ENCODE data around the gene TMED10.

The TMED10 gene

DNA sequence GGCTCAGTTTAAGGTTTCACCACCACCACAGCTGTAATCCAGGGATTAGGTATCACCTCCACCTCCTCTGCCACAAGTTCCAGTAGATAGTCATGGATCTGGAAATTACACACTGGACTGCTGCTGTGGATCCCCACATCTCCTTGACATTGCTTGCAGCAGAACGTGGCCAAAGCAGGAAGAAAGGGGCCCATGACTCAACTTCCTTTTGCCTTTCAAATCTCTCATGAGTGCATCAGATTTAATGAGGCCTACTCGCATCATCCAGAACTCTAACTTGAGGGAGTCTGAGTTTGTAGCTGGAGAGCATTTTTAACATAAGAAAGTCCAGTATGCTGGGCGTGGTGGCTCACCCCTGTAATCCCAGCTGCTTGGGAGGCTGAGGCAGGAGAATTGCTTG lies 29.2 kb upstream of the TMED10 start (continued):
- no peak for TF ChIP-seq ZNF624 (tag by site-specific recombination; IDR thresholded peaks at IDR 0.05)
- TF ChIP-seq, protein P1, sequence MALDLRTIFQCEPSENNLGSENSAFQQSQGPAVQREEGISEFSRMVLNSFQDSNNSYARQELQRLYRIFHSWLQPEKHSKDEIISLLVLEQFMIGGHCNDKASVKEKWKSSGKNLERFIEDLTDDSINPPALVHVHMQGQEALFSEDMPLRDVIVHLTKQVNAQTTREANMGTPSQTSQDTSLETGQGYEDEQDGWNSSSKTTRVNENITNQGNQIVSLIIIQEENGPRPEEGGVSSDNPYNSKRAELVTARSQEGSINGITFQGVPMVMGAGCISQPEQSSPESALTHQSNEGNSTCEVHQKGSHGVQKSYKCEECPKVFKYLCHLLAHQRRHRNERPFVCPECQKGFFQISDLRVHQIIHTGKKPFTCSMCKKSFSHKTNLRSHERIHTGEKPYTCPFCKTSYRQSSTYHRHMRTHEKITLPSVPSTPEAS (tag by site-specific recombination; IDR thresholded peaks at IDR 0.05): no peak
- no peak for TF ChIP-seq ZNF311 (tag by site-specific recombination; IDR thresholded peaks at IDR 0.05; ENCODE audit: borderline replicate concordance)
- TF ChIP-seq, protein P2, sequence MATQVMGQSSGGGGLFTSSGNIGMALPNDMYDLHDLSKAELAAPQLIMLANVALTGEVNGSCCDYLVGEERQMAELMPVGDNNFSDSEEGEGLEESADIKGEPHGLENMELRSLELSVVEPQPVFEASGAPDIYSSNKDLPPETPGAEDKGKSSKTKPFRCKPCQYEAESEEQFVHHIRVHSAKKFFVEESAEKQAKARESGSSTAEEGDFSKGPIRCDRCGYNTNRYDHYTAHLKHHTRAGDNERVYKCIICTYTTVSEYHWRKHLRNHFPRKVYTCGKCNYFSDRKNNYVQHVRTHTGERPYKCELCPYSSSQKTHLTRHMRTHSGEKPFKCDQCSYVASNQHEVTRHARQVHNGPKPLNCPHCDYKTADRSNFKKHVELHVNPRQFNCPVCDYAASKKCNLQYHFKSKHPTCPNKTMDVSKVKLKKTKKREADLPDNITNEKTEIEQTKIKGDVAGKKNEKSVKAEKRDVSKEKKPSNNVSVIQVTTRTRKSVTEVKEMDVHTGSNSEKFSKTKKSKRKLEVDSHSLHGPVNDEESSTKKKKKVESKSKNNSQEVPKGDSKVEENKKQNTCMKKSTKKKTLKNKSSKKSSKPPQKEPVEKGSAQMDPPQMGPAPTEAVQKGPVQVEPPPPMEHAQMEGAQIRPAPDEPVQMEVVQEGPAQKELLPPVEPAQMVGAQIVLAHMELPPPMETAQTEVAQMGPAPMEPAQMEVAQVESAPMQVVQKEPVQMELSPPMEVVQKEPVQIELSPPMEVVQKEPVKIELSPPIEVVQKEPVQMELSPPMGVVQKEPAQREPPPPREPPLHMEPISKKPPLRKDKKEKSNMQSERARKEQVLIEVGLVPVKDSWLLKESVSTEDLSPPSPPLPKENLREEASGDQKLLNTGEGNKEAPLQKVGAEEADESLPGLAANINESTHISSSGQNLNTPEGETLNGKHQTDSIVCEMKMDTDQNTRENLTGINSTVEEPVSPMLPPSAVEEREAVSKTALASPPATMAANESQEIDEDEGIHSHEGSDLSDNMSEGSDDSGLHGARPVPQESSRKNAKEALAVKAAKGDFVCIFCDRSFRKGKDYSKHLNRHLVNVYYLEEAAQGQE (tag by site-specific recombination; IDR thresholded peaks at IDR 0.05): no peak

DNA sequence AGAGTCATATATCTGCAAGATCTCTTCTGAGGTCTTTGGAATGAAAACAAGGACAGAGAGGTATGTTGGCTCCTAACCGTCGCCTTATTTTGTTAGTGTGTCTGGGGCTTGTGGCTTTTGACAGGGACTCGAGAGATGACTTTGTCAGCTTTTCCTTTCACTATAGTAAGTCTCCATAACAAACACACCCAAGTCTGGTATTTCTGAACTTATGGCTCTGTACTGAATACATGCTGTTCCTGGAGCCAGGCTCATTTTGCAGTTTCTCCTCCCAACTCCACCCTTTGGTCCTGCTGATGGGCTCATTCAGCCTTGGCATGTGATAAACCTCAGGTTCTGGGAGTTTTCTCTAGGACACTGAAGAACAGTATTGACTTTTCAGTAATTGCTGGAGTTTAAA lies 27.7 kb upstream of the TMED10 start:
- Histone ChIP-seq H3K27ac (ENCODE audit: extremely low read depth, low read depth, low read length) (no peak overlapping the region), H3K4me3 (ENCODE audit: low read depth, low read length) (no peak overlapping the region), H3K9me3 (ENCODE audit: control insufficient read depth, insufficient read depth, low read depth, low read length) (no peaks in the 10 kb centered on the region), H3K36me3 (ENCODE audit: control insufficient read depth in 2 of 2, insufficient read depth in 1 of 2, low read length in 2 of 2) (no peaks in the 10 kb centered on the region), H3K4me1 (ENCODE audit: control insufficient read depth, insufficient read depth, low read length) (no peaks in the 10 kb centered on the region)
- ChIA-PET CTCF (no interaction called here), POLR2A (no interaction called here)
- TF ChIP-seq ZNF302 (tag by site-specific recombination; IDR thresholded peaks at IDR 0.05; ENCODE audit: low read depth) (no peak), ZNF843 (tag by site-specific recombination; IDR thresholded peaks at IDR 0.05) (no peak), ZNF404 (tag by site-specific recombination; IDR thresholded peaks at IDR 0.05) (no peak), ZNF558 (tag by site-specific recombination; IDR thresholded peaks at IDR 0.05) (no peak), ZNF514 (tag by site-specific recombination; IDR thresholded peaks at IDR 0.05) (no peak), KLF1 (tag by site-specific recombination; IDR thresholded peaks at IDR 0.05) (peak; percentile 68), GLI4 (tag by site-specific recombination; IDR thresholded peaks at IDR 0.05) (no peak)

DNA sequence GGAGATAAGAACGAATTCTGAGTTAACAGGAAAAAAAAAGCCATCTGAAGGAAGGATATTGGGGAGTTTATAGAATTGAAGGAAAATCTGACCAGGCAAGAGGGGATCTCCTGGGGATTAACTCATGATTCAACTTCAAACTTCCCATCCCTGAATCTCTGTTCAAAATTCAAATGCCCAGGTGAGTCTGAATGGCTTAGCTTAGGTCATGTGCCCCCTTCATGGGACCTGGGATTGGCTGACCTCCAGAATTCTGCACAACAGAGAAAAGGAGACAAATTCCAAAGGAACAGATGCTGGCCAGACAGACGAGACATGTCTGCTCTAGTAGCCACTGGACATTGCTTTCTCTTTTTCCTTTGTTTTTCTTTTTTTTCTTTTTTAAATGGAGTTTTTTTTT lies 26.2 kb upstream of the TMED10 start:
- Histone ChIP-seq H3K9me3 (ENCODE audit: control insufficient read depth, insufficient read depth, low read depth, low read length) (no peaks in the 10 kb centered on the region), H3K4me1 (ENCODE audit: control insufficient read depth, insufficient read depth, low read length) (no peaks in the 10 kb centered on the region), H3K4me3 (ENCODE audit: low read depth, low read length) (no peak overlapping the region), H3K27ac (ENCODE audit: extremely low read depth, low read depth, low read length) (no peak overlapping the region), H3K36me3 (ENCODE audit: control insufficient read depth in 2 of 2, insufficient read depth in 1 of 2, low read length in 2 of 2) (no peaks in the 10 kb centered on the region)
- ChIA-PET POLR2A (no interaction called here), CTCF (interaction anchor here (0.7 kb wide), 1 partner anchor 93 kb away, joined by 3 read pairs; no protein-coding TSS in a partner anchor)
- no peak for TF ChIP-seq ZNF624 (tag by site-specific recombination; IDR thresholded peaks at IDR 0.05)
- TF ChIP-seq ZFP41 (tag by site-specific recombination; IDR thresholded peaks at IDR 0.05; ENCODE audit: borderline replicate concordance): no peak
- TF ChIP-seq ZSCAN30 (tag by site-specific recombination; IDR thresholded peaks at IDR 0.05): no peak
- TF ChIP-seq ZNF202 (tag by site-specific recombination; IDR thresholded peaks at IDR 0.05; ENCODE audit: borderline replicate concordance): no peak
- no peak for TF ChIP-seq ZNF521 (tag by site-specific recombination; IDR thresholded peaks at IDR 0.05)
- TF ChIP-seq, protein P3, sequence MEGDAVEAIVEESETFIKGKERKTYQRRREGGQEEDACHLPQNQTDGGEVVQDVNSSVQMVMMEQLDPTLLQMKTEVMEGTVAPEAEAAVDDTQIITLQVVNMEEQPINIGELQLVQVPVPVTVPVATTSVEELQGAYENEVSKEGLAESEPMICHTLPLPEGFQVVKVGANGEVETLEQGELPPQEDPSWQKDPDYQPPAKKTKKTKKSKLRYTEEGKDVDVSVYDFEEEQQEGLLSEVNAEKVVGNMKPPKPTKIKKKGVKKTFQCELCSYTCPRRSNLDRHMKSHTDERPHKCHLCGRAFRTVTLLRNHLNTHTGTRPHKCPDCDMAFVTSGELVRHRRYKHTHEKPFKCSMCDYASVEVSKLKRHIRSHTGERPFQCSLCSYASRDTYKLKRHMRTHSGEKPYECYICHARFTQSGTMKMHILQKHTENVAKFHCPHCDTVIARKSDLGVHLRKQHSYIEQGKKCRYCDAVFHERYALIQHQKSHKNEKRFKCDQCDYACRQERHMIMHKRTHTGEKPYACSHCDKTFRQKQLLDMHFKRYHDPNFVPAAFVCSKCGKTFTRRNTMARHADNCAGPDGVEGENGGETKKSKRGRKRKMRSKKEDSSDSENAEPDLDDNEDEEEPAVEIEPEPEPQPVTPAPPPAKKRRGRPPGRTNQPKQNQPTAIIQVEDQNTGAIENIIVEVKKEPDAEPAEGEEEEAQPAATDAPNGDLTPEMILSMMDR (tag by site-specific recombination; IDR thresholded peaks at IDR 0.05): no peak
- no peak for TF ChIP-seq MYNN (tag by site-specific recombination; IDR thresholded peaks at IDR 0.05; ENCODE audit: borderline replicate concordance)
- no peak for TF ChIP-seq ZNF140 (tag by site-specific recombination; IDR thresholded peaks at IDR 0.05)
- TF ChIP-seq ZNF610 (tag by site-specific recombination; IDR thresholded peaks at IDR 0.05; ENCODE audit: borderline replicate concordance): no peak
- TF ChIP-seq ZNF37A (tag by site-specific recombination; IDR thresholded peaks at IDR 0.05): no peak
- TF ChIP-seq HOXA7 (CRISPR knock-in tag; IDR thresholded peaks at IDR 0.05; ENCODE audit: borderline replicate concordance): no peak
- TF ChIP-seq MZF1 (tag by site-specific recombination; IDR thresholded peaks at IDR 0.05; ENCODE audit: borderline replicate concordance): no peak
- no peak for TF ChIP-seq ZNF747 (tag by site-specific recombination; IDR thresholded peaks at IDR 0.05)
